ENCODE measurements around the gene MISP3.

DNA sequence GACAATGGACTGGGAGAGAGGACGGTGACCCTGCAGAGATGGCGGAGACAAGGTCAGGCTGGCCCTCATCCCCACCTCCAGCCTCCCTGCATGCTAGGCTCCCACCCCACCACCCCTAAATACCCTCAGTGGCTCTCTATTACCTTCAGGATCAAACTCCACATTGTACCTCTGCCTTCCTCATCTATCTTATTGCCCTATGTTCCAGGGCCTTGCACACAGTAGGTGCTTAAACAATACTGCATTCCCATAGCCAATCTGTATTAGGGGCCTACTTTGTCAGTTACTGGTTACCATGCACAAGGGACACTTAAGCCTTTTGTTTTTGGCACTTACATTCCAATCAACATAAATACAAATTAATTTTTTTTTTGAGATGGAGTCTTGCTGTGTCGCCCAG, 17.2 kb upstream of the MISP3 start:
- TF ChIP-seq CTCF (IDR thresholded peaks at IDR 0.05), result no peak
- no peak for TF ChIP-seq POLR2A (IDR thresholded peaks at IDR 0.05)
